ENCODE measurements around the gene GLP2R. TPM values are rescaled to one million over a fixed set of nuclear protein-coding genes. Genes with fewer than 3 reads are reported as not detected.

Gene GLP2R
- total RNA-seq, 6 experiments from 2014 or later = not detected

DNA sequence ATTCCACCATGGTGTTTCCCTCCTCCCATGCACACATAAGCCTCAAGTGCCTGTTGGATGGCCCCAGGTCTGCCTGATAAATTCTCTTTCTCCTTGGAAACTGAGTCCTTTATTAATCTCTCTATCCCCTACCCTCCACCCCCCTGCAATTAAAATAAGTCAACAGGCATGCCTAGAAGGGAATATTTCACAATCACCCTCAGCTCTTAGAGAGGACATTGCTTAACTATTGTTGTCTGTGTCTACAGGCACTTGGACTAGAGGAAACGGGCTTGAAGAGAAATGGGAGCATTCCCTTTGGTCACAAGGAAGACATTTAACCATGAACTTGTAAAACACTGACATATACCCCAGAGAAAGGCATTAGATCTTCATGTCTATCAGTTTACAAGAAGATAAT is 39.9 kb downstream of the GLP2R start:
- Mint-ChIP-seq H3K4me3 (no peak overlapping the region), H3K27ac (no peak overlapping the region), H3K36me3 (ENCODE audit: low read depth) (peaks cover 6% of the 10 kb centered on the region; the same call in 1 of the 2 replicates), H3K9me3 (peaks cover 42% of the 10 kb centered on the region), H3K4me1 (ENCODE audit: low read depth) (no peaks in the 10 kb centered on the region), H3K27me3 (ENCODE audit: insufficient read depth) (peaks cover 18% of the 10 kb centered on the region)
- DNase-seq = no peak
- TF ChIP-seq, protein P1, sequence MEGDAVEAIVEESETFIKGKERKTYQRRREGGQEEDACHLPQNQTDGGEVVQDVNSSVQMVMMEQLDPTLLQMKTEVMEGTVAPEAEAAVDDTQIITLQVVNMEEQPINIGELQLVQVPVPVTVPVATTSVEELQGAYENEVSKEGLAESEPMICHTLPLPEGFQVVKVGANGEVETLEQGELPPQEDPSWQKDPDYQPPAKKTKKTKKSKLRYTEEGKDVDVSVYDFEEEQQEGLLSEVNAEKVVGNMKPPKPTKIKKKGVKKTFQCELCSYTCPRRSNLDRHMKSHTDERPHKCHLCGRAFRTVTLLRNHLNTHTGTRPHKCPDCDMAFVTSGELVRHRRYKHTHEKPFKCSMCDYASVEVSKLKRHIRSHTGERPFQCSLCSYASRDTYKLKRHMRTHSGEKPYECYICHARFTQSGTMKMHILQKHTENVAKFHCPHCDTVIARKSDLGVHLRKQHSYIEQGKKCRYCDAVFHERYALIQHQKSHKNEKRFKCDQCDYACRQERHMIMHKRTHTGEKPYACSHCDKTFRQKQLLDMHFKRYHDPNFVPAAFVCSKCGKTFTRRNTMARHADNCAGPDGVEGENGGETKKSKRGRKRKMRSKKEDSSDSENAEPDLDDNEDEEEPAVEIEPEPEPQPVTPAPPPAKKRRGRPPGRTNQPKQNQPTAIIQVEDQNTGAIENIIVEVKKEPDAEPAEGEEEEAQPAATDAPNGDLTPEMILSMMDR (IDR thresholded peaks at IDR 0.05) = no peak

DNA sequence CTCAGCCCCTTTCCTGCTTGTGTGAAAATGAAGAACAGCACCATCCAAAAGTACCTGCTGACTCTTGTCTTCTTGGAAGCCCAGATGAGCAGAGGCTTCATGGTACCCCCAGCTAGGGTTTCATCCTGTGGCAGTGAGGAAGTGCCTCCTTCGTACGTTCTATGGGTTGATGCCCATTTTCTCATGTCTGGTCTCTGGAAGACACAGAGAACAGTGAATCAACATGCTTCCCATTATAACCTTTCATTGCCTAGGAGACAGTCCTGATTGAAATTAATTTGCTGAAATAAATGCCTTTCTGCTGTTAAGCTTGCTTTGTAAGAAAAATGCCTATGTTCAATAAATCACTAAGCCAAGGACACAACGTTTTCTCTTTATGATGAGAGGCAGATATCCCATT is 42.8 kb downstream of the GLP2R start:
- H3K27me3 Mint-ChIP-seq (ENCODE audit: insufficient read depth) = peaks cover 9% of the 10 kb centered on the region
- no peaks in the 10 kb centered on the region for H3K4me1 Mint-ChIP-seq (ENCODE audit: low read depth)
- no peak overlapping the region for H3K4me3 Mint-ChIP-seq
- TF ChIP-seq, protein P1 (IDR thresholded peaks at IDR 0.05) = no peak
- no peak overlapping the region for H3K27ac Mint-ChIP-seq
- H3K9me3 Mint-ChIP-seq = peaks cover 33% of the 10 kb centered on the region
- peaks cover 6% of the 10 kb centered on the region; the same call in 1 of the 2 replicates for H3K36me3 Mint-ChIP-seq (ENCODE audit: low read depth)
- DNase-seq = no peak

DNA sequence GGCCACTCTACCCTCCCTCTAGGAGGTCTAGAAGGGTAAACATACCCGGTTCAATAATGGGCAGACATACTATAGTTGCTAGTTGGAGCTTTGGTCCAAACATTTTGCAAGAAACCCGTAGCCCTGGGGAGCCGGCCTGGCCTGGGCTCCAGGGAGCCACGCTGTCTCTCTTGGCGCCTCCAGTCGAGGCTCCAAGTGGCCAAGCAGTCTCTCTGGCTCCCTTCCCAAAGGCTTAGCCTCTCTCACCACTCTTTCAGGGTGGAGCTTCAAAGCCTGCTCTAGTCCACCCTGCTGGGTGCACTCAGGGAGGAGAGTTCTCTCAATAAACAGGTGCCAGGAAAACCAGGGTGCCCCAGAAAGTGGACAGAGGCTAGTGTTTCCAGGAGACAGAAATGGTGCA is 47.1 kb downstream of the GLP2R start:
- Mint-ChIP-seq H3K36me3 (ENCODE audit: low read depth) (no peaks in the 10 kb centered on the region), H3K4me1 (ENCODE audit: low read depth) (peaks cover 10% of the 10 kb centered on the region; the same call in 1 of the 2 replicates), H3K9me3 (peaks cover 11% of the 10 kb centered on the region), H3K27me3 (ENCODE audit: insufficient read depth) (peaks cover 9% of the 10 kb centered on the region), H3K27ac (no peak overlapping the region), H3K4me3 (no peak overlapping the region)
- DNase-seq = no peak
- TF ChIP-seq, protein P1 (IDR thresholded peaks at IDR 0.05) = no peak

DNA sequence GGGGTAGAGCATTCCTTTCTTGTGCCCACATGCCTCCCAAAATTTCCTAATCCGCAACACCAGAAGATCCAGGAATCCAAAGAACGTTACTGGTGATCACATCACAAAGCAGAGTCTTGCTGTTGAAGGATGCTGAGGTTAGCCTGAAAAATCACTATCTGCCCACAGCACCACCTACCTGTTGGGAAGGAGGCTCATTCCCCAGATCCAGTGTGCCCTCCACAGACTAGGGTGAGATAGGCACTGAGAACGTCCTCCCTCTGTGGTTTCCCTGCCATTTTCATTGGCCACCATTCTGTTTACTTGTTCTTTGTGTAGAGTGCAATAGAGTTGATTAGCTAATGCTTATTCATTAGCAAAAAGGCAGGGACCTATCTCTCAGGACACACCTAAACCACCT is 49.0 kb downstream of the GLP2R start:
- Mint-ChIP-seq H3K4me3 (no peak overlapping the region), H3K36me3 (ENCODE audit: low read depth) (no peaks in the 10 kb centered on the region), H3K27me3 (ENCODE audit: insufficient read depth) (no peaks in the 10 kb centered on the region; the same call in 1 of the 2 replicates), H3K27ac (no peak overlapping the region), H3K9me3 (peaks cover 3% of the 10 kb centered on the region; the same call in 1 of the 2 replicates), H3K4me1 (ENCODE audit: low read depth) (peaks cover 18% of the 10 kb centered on the region; the same call in 1 of the 2 replicates)
- TF ChIP-seq, protein P1 (IDR thresholded peaks at IDR 0.05) = no peak
- DNase-seq = no peak

DNA sequence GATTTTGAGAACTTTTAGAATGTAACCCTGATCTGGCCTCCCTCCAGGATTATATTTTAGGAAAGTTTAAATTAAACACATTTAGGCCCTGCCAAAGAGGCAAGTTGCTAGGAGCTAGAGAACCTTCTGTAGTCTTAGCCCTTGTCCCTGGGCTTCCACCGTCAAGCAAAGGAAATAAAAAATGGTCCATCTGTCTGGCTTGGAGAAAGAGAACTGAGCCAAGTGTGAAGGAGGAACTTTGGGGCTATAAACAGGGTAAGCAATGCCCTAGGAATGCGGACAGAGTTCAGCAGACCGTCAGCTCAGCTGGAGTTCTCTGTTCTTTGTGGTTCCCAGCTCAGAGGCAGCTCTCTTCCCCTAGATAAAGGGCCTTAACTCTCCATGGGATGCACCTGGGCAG is 49.7 kb downstream of the GLP2R start:
- Mint-ChIP-seq H3K4me3 (no peak overlapping the region; the same call in 1 of the 2 replicates), H3K9me3 (peaks cover 9% of the 10 kb centered on the region; the same call in 1 of the 2 replicates), H3K36me3 (ENCODE audit: low read depth) (no peaks in the 10 kb centered on the region), H3K27ac (no peak overlapping the region), H3K4me1 (ENCODE audit: low read depth) (peaks cover 26% of the 10 kb centered on the region; the same call in 1 of the 2 replicates), H3K27me3 (ENCODE audit: insufficient read depth) (no peaks in the 10 kb centered on the region; the same call in 1 of the 2 replicates)
- TF ChIP-seq, protein P1 (IDR thresholded peaks at IDR 0.05) = no peak
- DNase-seq = peak; percentile 39
